HEK293 (cell line): ENCODE results near the gene SPRED2.

Experiments used
- CTCF ChIA-PET: fragments of 350-600 bp; formaldehyde crosslinking; extraction: SDS; loops from one replicate; lab custom pipeline; 2021; ENCODE audit warnings: antibody characterized with exemption; lab: Yijun Ruan, JAX
- POLR2A ChIA-PET: fragments of 300-600 bp; formaldehyde crosslinking; extraction: SDS; loops from one replicate; lab custom pipeline; 2020; ENCODE audit warnings: antibody characterized with exemption, inconsistent platforms; lab: Yijun Ruan, JAX
- H3K27ac ChIP-seq: fragments of 200-500 bp; sonication (Bioruptor generic); 2 replicates; pipeline ENCODE4 v1.5.1; 2014; ENCODE audit warnings: low read depth, low read length, control low read depth, inconsistent platforms; ENCODE audit errors: extremely low read depth
- H3K36me3 ChIP-seq, 2 experiments: fragments of 200-500 bp in 1 of 2; sonication (Bioruptor generic) in 1 of 2; 1 replicate in 1 of 2; 2 replicates in 1 of 2; pipeline ENCODE4 v1.5.1; 2014 to 2017; ENCODE audit warnings: inconsistent platforms in 2 of 2, low read length in 2 of 2; ENCODE audit not compliant: control insufficient read depth in 2 of 2, insufficient read depth in 1 of 2
- H3K4me1 ChIP-seq: fragments of 200-500 bp; sonication (Bioruptor generic); 2 replicates; pipeline ENCODE4 v1.5.1; 2014; ENCODE audit warnings: mild to moderate bottlenecking, low read length, inconsistent platforms; ENCODE audit not compliant: control insufficient read depth, insufficient read depth
- H3K4me3 ChIP-seq: 2 replicates; pipeline ENCODE4 v1.5.1; 2011; ENCODE audit warnings: low read depth, mild to moderate bottlenecking, control low read depth, low read length, moderate library complexity
- H3K9me3 ChIP-seq: fragments of 200-500 bp; sonication (Bioruptor generic); 2 replicates; pipeline ENCODE4 v1.5.1; 2014; ENCODE audit warnings: low read depth, low read length, inconsistent platforms; ENCODE audit not compliant: control insufficient read depth, insufficient read depth
- BCL11B ChIP-seq: fragments of 450-650 bp; formaldehyde crosslinking; IDR thresholded peaks from 2 replicates; pipeline ENCODE4 v1.5.1; 2016; ENCODE audit warnings: low read depth, missing biosample characterization, missing genetic modification characterization
- GLIS1 ChIP-seq: fragments of 450-650 bp; formaldehyde crosslinking; IDR thresholded peaks from 2 replicates; pipeline ENCODE4 v1.5.1; 2016; ENCODE audit warnings: missing biosample characterization, missing genetic modification characterization
- KLF1 ChIP-seq: fragments of 450-650 bp; formaldehyde crosslinking; IDR thresholded peaks from 2 replicates; pipeline ENCODE4 v1.5.1; 2016; ENCODE audit warnings: missing biosample characterization, missing genetic modification characterization
- PRDM10 ChIP-seq: fragments of 450-650 bp; formaldehyde crosslinking; IDR thresholded peaks from 2 replicates; pipeline ENCODE4 v1.5.1; 2016; ENCODE audit warnings: missing biosample characterization, missing genetic modification characterization
- PRDM2 ChIP-seq: fragments of 450-650 bp; formaldehyde crosslinking; IDR thresholded peaks from 2 replicates; pipeline ENCODE4 v1.5.1; 2016; ENCODE audit warnings: missing biosample characterization, missing genetic modification characterization, borderline replicate concordance
- PRDM4 ChIP-seq: fragments of 450-650 bp; formaldehyde crosslinking; IDR thresholded peaks from 2 replicates; pipeline ENCODE4 v1.5.1; 2017; ENCODE audit warnings: missing biosample characterization, missing genetic modification characterization
- SCRT1 ChIP-seq: fragments of 450-650 bp; formaldehyde crosslinking; IDR thresholded peaks from 2 replicates; pipeline ENCODE4 v1.5.1; 2016; ENCODE audit warnings: missing biosample characterization, missing genetic modification characterization, borderline replicate concordance
- SP3 ChIP-seq: fragments of 450-650 bp; formaldehyde crosslinking; IDR thresholded peaks from 2 replicates; pipeline ENCODE4 v1.5.1; 2016; ENCODE audit warnings: missing biosample characterization, missing genetic modification characterization
- ZFP37 ChIP-seq: fragments of 450-650 bp; formaldehyde crosslinking; IDR thresholded peaks from 2 replicates; pipeline ENCODE4 v1.5.1; 2016; ENCODE audit warnings: missing biosample characterization, missing genetic modification characterization
- ZFP41 ChIP-seq: fragments of 450-650 bp; formaldehyde crosslinking; IDR thresholded peaks from 2 replicates; pipeline ENCODE4 v1.5.1; 2016; ENCODE audit warnings: missing biosample characterization, missing genetic modification characterization, borderline replicate concordance
- ZNF280C ChIP-seq: fragments of 450-650 bp; formaldehyde crosslinking; IDR thresholded peaks from 2 replicates; pipeline ENCODE4 v1.5.1; 2016; ENCODE audit warnings: missing biosample characterization, missing genetic modification characterization
- ZNF398 ChIP-seq: fragments of 450-650 bp; formaldehyde crosslinking; IDR thresholded peaks from 2 replicates; pipeline ENCODE4 v1.5.1; 2017; ENCODE audit warnings: missing biosample characterization, missing genetic modification characterization
- ZNF426 ChIP-seq: fragments of 450-650 bp; formaldehyde crosslinking; IDR thresholded peaks from 2 replicates; pipeline ENCODE4 v1.5.1; 2017; ENCODE audit warnings: missing biosample characterization, missing genetic modification characterization, mild to moderate bottlenecking, inconsistent platforms, moderate library complexity
- ZNF513 ChIP-seq: fragments of 450-650 bp; IDR thresholded peaks from 2 replicates; pipeline ENCODE4 v1.5.1; 2018; ENCODE audit warnings: missing biosample characterization, missing genetic modification characterization
- ZNF560 ChIP-seq: fragments of 450-650 bp; formaldehyde crosslinking; IDR thresholded peaks from 2 replicates; pipeline ENCODE4 v1.5.1; 2017; ENCODE audit warnings: missing biosample characterization, missing genetic modification characterization, borderline replicate concordance
- ZNF677 ChIP-seq: fragments of 450-650 bp; IDR thresholded peaks from 2 replicates; pipeline ENCODE4 v1.5.0; 2018; ENCODE audit warnings: missing biosample characterization, mild to moderate bottlenecking, missing genetic modification characterization, moderate library complexity
- ZNF776 ChIP-seq: fragments of 450-650 bp; formaldehyde crosslinking; IDR thresholded peaks from 2 replicates; pipeline ENCODE4 v1.5.0; 2017; ENCODE audit warnings: missing biosample characterization, missing genetic modification characterization, borderline replicate concordance

Gene SPRED2

GRCh38 chr2:65344689-65345088 lies 87.7 kb downstream of the SPRED2 start:
- Histone ChIP-seq H3K27ac (no peak overlapping the region), H3K4me3 (no peak overlapping the region), H3K4me1 (peaks cover 8% of the 10 kb centered on the region; the same call in 1 of the 2 replicates), H3K9me3 (no peaks in the 10 kb centered on the region), H3K36me3 (peaks cover 0 to 9% of the 10 kb centered on the region in 2 experiments; a peak in 2 of 3 replicates)
- TF ChIP-seq ZFP37 (tag by site-specific recombination) (no peak), PRDM10 (tag by site-specific recombination) (no peak), BCL11B (no peak), ZNF280C (tag by site-specific recombination) (no peak), KLF1 (tag by site-specific recombination) (no peak), GLIS1 (tag by site-specific recombination) (no peak), ZNF677 (no peak), ZNF426 (tag by site-specific recombination) (no peak), PRDM2 (tag by site-specific recombination) (no peak), ZNF513 (tag by site-specific recombination) (no peak), PRDM4 (no peak), SCRT1 (tag by site-specific recombination) (no peak), ZNF398 (tag by site-specific recombination) (no peak), ZNF560 (no peak), SP3 (tag by site-specific recombination) (no peak), ZNF776 (no peak), ZFP41 (tag by site-specific recombination) (no peak)
- CTCF ChIA-PET, result interaction anchor here (0.7 to 0.8 kb wide), 2 partner anchors 19 to 279 kb away, joined by 4 to 5 read pairs; no protein-coding TSS in a partner anchor
- POLR2A ChIA-PET, result interaction anchor here (0.6 kb wide), 1 partner anchor 13 kb away, joined by 4 read pairs; no protein-coding TSS in a partner anchor
